Measurements from ENCODE around the gene ALDH16A1. TPM values are rescaled to one million over a fixed set of nuclear protein-coding genes. Genes with fewer than 3 reads are reported as not detected.

Gene ALDH16A1
- total and polyA plus RNA-seq, 2 of the 4 experiments (the other 2 are of a cell fraction) = 10.4 to 12.9 TPM

DNA sequence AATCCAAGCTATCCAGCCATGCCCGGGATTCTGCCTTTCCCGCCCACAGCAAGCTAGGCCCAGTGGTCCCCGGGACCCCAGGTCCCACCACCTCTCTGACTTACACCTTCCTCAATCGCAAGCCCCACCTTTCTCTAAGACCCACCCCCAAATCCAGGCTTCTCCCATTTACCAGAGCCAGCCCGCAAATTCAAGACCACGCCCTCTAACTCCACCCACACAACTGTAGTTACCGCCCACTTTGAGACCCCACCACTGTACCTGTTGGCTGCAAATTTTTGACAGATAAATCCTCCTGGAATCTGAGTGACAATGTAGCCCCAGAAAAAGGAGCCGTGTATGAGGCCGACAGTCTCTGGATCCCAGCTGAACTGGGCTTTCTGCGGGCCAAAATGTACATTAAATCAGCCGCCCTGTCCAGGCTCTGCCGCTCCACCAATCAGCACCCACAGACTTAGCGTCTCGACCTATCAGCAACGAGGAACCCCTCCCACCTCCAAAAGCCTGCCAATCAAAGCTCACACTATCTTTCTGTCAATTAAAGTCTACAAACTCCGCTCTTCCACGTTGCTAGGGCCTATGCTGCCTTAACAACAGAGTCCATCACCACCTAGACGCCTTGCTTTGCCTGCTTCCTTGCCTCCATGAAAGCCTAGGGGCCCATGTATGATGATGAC lies 18.0 kb upstream of the ALDH16A1 start:
- BruUV-seq (replicated peaks) = no TSS peak
- H3K4me1 ChIP-seq (ENCODE audit: control insufficient read depth, insufficient read depth, low read length) = no peaks in the 10 kb centered on the region
- no peak overlapping the region for H2BK120ac ChIP-seq (ENCODE audit: low read depth, low read length)
- H4K20me1 ChIP-seq (ENCODE audit: insufficient read depth, low read length) = no peaks in the 10 kb centered on the region
- H2AK5ac ChIP-seq (ENCODE audit: low read depth, low read length) = no peak overlapping the region
- no peak overlapping the region for H3K14ac ChIP-seq (replicated peaks; ENCODE audit: low read depth, low read length)
- no peaks in the 10 kb centered on the region for H3K79me1 ChIP-seq (ENCODE audit: low read depth in 1 of 2, low read length in 2 of 2)
- H2AFZ ChIP-seq (replicated peaks; ENCODE audit: low read length, poor library complexity) = no peak overlapping the region
- no peak overlapping the region for H2BK15ac ChIP-seq (ENCODE audit: low read depth, low read length)
- no peak overlapping the region for H3K4me2 ChIP-seq (ENCODE audit: low read depth, low read length)
- ChIA-PET CTCF (interaction anchor here (0.6 kb wide), 1 partner anchor 29 kb away, joined by 4 read pairs; no protein-coding TSS in a partner anchor), POLR2A (ENCODE audit: unreplicated experiment) (no interaction called here)
- H3K4me3 ChIP-seq (ENCODE audit: insufficient read depth, low read depth, low read length) = no peak overlapping the region
- H4K91ac ChIP-seq (ENCODE audit: insufficient read depth, low read depth, low read length) = no peak overlapping the region
- ATAC-seq (ENCODE audit: low read depth) (no peak), DNase-seq (no peak)
- peaks cover 18% of the 10 kb centered on the region for H3K9me3 ChIP-seq (ENCODE audit: control insufficient read depth, insufficient read depth, low read length)
- no peak overlapping the region for H4K5ac ChIP-seq (ENCODE audit: low read depth, low read length)
- H3K9ac ChIP-seq (ENCODE audit: low read depth, low read length) = no peak overlapping the region
- H2BK20ac ChIP-seq (ENCODE audit: low read depth, low read length) = no peak overlapping the region
- H3K27ac ChIP-seq (ENCODE audit: insufficient read depth, low read length) = no peak overlapping the region
- no peak overlapping the region for H3K4ac ChIP-seq (ENCODE audit: low read depth, low read length)
- no peaks in the 10 kb centered on the region for H3K9me1 ChIP-seq (ENCODE audit: insufficient read depth, low read length)
- H2AK9ac ChIP-seq (replicated peaks; ENCODE audit: low read depth, low read length, poor library complexity) = no peak overlapping the region
- H3K18ac ChIP-seq (ENCODE audit: low read depth, low read length) = no peak overlapping the region
- no peak overlapping the region for H3K23ac ChIP-seq (ENCODE audit: low read depth, low read length)
- in situ Hi-C loops (cut with MboI; ENCODE audit: low sequenced_read_pairs) (loop anchor here (10.0 kb wide), 1 partner anchor 170 kb away; no protein-coding TSS in a partner anchor), intact Hi-C loops (cut with micrococcal nuclease) (no loop called here), dilution Hi-C loops (cut with HindIII; ENCODE audit: low sequenced_read_pairs, unreplicated experiment) (no loop called here)
- H3K36me3 ChIP-seq (ENCODE audit: control insufficient read depth, insufficient read depth, low read length) = no peaks in the 10 kb centered on the region
- no peak overlapping the region for H3K56ac ChIP-seq (ENCODE audit: extremely low read depth, insufficient read depth, low read length)
- H3K27me3 ChIP-seq (ENCODE audit: control insufficient read depth, insufficient read depth, low read length) = peaks cover 98% of the 10 kb centered on the region
- H2BK5ac ChIP-seq (ENCODE audit: low read depth, low read length, poor library complexity, severe bottlenecking) = no peak overlapping the region
- H4K8ac ChIP-seq (ENCODE audit: low read depth in 2 of 2, low read length in 2 of 2) = no peak overlapping the region
- TF ChIP-seq, protein P1, sequence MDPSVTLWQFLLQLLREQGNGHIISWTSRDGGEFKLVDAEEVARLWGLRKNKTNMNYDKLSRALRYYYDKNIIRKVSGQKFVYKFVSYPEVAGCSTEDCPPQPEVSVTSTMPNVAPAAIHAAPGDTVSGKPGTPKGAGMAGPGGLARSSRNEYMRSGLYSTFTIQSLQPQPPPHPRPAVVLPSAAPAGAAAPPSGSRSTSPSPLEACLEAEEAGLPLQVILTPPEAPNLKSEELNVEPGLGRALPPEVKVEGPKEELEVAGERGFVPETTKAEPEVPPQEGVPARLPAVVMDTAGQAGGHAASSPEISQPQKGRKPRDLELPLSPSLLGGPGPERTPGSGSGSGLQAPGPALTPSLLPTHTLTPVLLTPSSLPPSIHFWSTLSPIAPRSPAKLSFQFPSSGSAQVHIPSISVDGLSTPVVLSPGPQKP (IDR thresholded peaks at IDR 0.05; ENCODE audit: borderline replicate concordance, low read depth, low read length) = no peak
- WGBS, 2 experiments (ENCODE audit: extremely low coverage in 2 of 2, insufficient read length in 1 of 2) = 89% methylated on average over 12 of the region's 18 CpGs; no CpG with 5 or more reads in 1 of the 2 experiments

All from IMR-90 (cell line).